Stimulated activated CD4-positive, alpha-beta T cell treated with anti-CD3 and anti-CD28 coated beads, Interleukin-2, amount 100 ng/mL, for 48 hours (primary cell): ENCODE measurements around the gene EML2.
"Not testable (repeated sequence)": the region's sequence is repeated elsewhere in the genome, so short reads cannot be mapped to it uniquely, and the experiment has no call there.

ENCODE experiments used
- DNase-seq, 2 donors: peaks; one replicate each; pipeline ENCODE4 v3.0.0-alpha.2; 2020

EML2 gene

GRCh38 chr19:45638930-45639729 lies at the start of gene EML2:
EML2 (minus strand) TSS chr19:45639397; CDS start chr19:45639376, 21 bp downstream.
- DNase-seq = peak; percentile 40 to 49

DNA sequence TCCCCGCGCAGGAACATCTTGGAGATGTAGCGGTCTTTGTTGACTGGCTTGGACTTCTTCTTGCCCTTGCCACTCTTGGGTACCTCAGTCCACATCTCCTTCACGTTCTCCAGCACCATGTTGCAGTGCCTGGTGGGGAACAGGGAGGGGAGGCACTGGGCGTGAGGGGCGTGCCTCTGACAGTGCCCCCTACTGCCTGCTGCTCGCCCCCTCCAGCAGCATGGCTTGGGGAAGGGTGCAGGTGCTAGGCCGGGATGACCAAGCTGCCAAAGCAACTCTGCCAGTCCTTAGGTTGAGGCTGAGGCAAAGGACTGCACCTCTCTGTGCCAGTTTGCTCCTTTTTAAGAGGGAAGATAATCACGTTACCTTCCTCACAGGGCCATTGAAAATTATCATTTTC lies 48.4 kb upstream of the EML2 start:
- no peak for DNase-seq

- not testable (repeated sequence) for DNase-seq
Measured at GRCh38 chr19:45685045-45685444, 45.8 kb upstream of the EML2 start.

DNA sequence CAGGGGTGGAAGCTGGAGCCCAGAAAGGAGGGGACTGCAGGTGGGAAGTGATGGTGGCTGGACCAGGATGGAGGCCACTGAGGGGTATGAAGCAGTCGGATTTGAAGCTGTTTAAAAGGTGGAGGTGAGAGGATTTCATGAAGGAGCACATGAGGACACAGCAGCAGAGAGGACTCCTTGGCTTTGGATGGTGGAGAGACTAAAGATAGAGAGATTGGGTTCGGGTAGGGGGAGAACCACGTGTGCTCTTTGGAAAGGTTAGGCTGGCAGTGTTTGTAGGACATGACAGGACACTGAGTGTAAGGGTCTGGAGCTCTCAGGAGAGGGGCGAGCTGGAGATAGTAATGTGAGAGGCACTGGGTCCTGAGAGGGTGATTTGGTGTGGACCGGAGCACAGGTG lies 43.7 kb upstream of the EML2 start:
- DNase-seq = no peak

- DNase-seq = no peak
Measured at GRCh38 chr19:45682117-45682516, 42.9 kb upstream of the EML2 start.

GRCh38 chr19:45681391-45682015 lies 42.3 kb upstream of the EML2 start:
- peak; percentile 82 to 88 for DNase-seq

- DNase-seq = peak; percentile 67 to 82
Measured at GRCh38 chr19:45677351-45678230, 38.4 kb upstream of the EML2 start.

GRCh38 chr19:45676851-45677263 lies 37.7 kb upstream of the EML2 start:
- no peak for DNase-seq

GRCh38 chr19:45674946-45675345 lies 35.7 kb upstream of the EML2 start:
- no peak for DNase-seq

DNA sequence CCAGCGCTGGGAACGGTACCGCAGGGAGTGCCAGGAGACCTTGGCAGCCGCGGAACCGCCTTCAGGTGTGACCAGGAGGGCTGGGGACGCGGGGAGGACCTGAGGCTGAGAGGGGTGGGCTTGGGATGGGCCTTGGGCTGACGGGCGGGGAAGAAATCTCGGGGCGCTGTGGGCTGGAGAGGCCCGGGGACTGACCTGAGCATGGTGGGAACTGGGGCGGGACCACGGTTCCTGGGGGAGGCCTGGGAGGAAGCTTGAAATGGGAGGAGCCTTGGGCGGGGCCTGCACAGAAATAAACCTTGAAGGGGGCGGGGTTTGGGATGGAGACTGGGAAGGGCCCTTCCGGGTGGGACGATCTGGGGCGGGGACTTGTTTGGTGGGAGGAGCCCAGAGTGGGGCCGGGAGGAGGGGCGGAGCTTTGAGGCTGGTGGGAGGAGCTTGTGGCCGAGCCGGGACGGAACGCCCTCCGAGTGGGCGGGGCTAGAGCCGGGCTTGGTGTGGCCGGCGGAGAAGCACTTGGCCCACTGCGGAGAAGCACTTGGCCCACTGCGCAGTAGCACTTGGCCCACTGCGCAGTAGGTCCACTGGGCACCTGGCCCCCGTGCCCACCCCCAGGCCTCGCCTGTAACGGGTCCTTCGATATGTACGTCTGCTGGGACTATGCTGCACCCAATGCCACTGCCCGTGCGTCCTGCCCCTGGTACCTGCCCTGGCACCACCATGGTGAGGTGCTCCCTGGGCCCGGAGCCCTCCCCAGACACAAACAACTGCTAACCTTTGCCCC lies 31.7 kb upstream of the EML2 start:
- DNase-seq = peak; percentile 62 to 84

DNA sequence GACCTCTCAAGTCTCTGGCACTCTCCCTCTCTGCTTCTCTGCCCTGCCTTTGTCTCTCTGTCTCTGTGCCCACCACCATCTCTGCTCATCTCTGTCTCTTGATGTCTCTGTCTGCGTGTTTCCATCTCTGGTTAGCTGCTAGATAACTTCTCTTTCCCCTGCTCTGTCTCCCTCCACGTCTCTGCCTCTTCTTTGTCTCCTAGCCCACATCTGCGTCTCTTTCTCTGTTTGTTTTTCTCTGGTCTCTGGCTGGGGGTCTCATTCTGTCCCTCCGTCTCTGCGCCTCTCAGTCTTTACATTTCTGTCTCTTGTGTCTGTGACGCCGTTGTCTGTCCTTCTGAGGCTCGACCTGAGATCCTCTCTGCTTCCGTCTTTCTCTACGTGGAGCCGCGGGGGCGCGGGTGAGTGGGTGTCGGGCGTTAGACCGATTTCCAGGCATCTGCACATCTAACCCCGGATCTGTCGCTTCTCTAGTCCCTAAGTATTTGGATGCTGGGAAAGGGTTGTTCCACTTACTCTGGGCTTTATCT lies 29.2 kb upstream of the EML2 start:
- no peak for DNase-seq

- peak; percentile 64 to 68 for DNase-seq
Measured at GRCh38 chr19:45667620-45668341, 28.6 kb upstream of the EML2 start, which contains the start of gene GIPR. GIPR (plus strand) TSS chr19:45668221; CDS start chr19:45669521, 1,300 bp downstream.

GRCh38 chr19:45664575-45664974 lies 25.4 kb upstream of the EML2 start:
- no peak for DNase-seq

GRCh38 chr19:45663800-45664199 lies 24.6 kb upstream of the EML2 start:
- no peak for DNase-seq

- no peak for DNase-seq
Measured at GRCh38 chr19:45660636-45661035, 21.4 kb upstream of the EML2 start.

- no peak for DNase-seq
Measured at GRCh38 chr19:45659096-45659729, 20.0 kb upstream of the EML2 start.

DNA sequence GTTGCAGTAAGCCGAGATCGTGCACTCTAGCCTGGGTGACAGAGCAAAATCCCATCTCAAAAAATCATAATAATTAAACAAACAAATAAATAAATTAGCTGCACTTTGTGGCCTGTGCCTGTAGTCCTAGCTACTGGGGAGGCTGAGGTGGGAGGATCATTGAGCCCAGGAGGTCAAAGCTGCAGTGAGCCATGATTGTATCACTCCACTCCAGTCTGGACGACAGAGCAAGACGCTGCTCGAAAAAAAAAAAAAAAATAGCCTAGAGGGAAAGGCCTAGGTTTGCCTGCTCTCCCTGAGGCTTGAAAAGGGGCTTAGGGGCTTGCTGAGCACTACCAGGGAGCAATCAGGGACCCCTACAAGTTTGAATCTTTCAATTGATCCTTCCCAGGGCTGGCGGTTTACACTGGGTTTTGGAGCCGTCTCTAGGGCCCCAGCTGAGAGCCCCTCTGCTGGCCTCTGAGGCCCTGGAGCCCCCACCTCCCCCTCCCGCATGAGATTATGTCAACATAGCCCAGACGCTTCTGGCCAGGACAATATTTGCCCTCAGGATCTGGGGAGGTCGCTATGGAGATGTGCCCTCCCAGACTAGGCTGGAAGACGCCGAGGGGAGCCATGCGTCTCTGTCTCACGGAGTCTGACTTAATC lies 18.4 kb upstream of the EML2 start:
- no peak for DNase-seq

DNA sequence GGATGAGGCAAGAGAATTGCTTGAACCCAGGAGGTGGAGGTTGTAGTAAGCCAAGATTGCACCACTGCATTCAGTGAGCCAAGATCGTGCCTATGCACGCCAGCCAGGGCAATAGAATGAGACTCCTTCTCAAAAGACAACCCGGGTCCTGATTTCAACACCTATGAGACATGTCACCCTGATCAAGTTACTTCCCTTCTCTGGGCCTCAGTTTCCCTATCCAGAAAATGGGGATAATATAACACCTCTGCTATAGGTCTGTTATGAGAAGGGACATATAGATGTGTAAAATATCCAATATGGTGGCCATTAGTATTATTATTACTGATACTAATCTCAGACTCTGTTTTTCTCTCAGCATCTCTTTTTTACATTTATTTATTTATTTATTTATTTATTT lies 15.9 kb upstream of the EML2 start:
- DNase-seq = no peak

DNA sequence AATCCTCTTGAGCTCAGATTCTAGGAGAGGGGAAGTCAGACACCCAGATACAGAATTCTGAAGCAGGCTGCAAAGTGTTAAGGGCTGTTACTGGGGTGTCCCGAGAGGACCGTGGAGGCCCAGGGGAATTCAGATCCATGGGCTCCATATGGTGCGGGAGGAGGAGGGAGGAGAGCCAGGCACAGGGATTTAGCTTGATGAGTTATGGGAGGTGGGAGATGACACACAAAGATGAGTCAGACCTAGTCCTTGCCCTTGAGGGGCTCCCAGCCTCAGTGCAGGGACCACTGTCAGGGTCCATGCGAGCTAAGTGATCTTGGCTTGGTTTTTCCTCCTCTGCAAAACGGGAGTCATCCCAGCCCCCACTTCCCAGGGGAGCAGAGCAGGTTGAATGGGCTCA lies 14.4 kb upstream of the EML2 start:
- no peak for DNase-seq

DNA sequence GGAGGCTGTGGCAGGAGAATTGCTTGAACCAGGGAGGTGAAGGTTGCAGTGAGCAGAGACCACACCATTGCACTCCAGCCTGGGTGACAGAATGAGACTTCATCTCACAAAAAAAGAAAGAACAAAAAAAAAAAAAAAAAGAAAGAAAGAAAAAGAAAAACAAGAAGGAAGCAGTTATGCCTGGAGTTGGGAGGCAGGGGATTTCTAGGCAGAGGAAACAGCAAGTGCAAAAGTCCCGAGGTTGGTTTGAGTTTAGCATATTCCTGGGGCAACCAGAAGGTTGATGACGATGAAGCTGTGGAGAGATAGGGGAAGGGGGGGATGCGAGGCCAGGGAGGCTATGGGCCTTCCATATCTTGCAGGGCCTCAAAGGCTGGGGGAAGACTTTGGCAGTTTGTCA lies 11.5 kb upstream of the EML2 start:
- no peak for DNase-seq

GRCh38 chr19:45646345-45646698 lies 7.1 kb upstream of the EML2 start:
- no peak for DNase-seq
